ENCODE measurements around the gene CARMIL3. TPM values are rescaled to one million over a fixed set of nuclear protein-coding genes. Genes with fewer than 3 reads are reported as not detected.

The CARMIL3 gene
- polyA plus RNA-seq, 1 donor from 2014 or later: 43.6 TPM

DNA sequence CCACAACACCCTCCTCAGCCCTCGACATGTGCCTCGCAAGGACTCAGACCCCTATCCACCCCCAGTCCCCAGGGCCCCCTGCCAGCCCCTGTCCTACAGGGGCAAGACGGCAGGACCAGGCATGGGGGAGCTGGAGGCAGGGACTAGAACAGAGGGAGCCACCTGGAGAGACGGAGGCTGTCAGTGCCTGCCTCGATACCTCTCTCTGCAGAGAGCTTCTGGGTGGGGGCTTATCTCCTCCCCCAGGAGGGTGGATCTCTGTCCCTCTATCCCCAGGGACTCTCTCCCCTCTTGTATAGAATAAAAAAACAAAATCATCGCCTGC lies 17.6 kb downstream of the CARMIL3 start:
- no peak overlapping the region for H3K27ac ChIP-seq (ENCODE audit: low read length)
- H3K9me3 ChIP-seq (ENCODE audit: low read length): no peaks in the 10 kb centered on the region
- no peak overlapping the region for H2AFZ ChIP-seq (ENCODE audit: low read depth, low read length)
- TF ChIP-seq EP300 (conservative IDR thresholded peaks at IDR 0.05; ENCODE audit: poor library complexity, severe bottlenecking): no peak
- TF ChIP-seq MXI1 (conservative IDR thresholded peaks at IDR 0.05; ENCODE audit: poor library complexity, severe bottlenecking): no peak
- no peak for TF ChIP-seq EZH2 (IDR thresholded peaks at IDR 0.05; ENCODE audit: borderline replicate concordance, insufficient read depth, low read length, poor library complexity, severe bottlenecking)
- no peak for TF ChIP-seq SMC3 (conservative IDR thresholded peaks at IDR 0.05; ENCODE audit: poor library complexity)
- TF ChIP-seq, protein P1, sequence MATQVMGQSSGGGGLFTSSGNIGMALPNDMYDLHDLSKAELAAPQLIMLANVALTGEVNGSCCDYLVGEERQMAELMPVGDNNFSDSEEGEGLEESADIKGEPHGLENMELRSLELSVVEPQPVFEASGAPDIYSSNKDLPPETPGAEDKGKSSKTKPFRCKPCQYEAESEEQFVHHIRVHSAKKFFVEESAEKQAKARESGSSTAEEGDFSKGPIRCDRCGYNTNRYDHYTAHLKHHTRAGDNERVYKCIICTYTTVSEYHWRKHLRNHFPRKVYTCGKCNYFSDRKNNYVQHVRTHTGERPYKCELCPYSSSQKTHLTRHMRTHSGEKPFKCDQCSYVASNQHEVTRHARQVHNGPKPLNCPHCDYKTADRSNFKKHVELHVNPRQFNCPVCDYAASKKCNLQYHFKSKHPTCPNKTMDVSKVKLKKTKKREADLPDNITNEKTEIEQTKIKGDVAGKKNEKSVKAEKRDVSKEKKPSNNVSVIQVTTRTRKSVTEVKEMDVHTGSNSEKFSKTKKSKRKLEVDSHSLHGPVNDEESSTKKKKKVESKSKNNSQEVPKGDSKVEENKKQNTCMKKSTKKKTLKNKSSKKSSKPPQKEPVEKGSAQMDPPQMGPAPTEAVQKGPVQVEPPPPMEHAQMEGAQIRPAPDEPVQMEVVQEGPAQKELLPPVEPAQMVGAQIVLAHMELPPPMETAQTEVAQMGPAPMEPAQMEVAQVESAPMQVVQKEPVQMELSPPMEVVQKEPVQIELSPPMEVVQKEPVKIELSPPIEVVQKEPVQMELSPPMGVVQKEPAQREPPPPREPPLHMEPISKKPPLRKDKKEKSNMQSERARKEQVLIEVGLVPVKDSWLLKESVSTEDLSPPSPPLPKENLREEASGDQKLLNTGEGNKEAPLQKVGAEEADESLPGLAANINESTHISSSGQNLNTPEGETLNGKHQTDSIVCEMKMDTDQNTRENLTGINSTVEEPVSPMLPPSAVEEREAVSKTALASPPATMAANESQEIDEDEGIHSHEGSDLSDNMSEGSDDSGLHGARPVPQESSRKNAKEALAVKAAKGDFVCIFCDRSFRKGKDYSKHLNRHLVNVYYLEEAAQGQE (IDR thresholded peaks at IDR 0.05; ENCODE audit: borderline replicate concordance): no peak
- TF ChIP-seq TAF1 (IDR thresholded peaks at IDR 0.05; ENCODE audit: low read depth): no peak
- TF ChIP-seq, protein P2, sequence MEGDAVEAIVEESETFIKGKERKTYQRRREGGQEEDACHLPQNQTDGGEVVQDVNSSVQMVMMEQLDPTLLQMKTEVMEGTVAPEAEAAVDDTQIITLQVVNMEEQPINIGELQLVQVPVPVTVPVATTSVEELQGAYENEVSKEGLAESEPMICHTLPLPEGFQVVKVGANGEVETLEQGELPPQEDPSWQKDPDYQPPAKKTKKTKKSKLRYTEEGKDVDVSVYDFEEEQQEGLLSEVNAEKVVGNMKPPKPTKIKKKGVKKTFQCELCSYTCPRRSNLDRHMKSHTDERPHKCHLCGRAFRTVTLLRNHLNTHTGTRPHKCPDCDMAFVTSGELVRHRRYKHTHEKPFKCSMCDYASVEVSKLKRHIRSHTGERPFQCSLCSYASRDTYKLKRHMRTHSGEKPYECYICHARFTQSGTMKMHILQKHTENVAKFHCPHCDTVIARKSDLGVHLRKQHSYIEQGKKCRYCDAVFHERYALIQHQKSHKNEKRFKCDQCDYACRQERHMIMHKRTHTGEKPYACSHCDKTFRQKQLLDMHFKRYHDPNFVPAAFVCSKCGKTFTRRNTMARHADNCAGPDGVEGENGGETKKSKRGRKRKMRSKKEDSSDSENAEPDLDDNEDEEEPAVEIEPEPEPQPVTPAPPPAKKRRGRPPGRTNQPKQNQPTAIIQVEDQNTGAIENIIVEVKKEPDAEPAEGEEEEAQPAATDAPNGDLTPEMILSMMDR (IDR thresholded peaks at IDR 0.05; ENCODE audit: poor library complexity, severe bottlenecking): no peak
- H3F3A ChIP-seq (ENCODE audit: insufficient read depth, low read length, poor library complexity, severe bottlenecking): no peaks in the 10 kb centered on the region
- no peak overlapping the region for H3K9ac ChIP-seq (ENCODE audit: low read length)
- H4K20me1 ChIP-seq (ENCODE audit: insufficient read depth): no peaks in the 10 kb centered on the region
- H3K9me2 ChIP-seq (ENCODE audit: insufficient read depth, low read length): no peaks in the 10 kb centered on the region
- no peaks in the 10 kb centered on the region for H3K79me2 ChIP-seq (replicated peaks; ENCODE audit: insufficient read depth, low read length)
- H3K4me2 ChIP-seq (ENCODE audit: low read length): no peak overlapping the region
- H3K27me3 ChIP-seq (ENCODE audit: insufficient read depth, low read depth, low read length): no peaks in the 10 kb centered on the region
- no peak overlapping the region for H3K4me3 ChIP-seq (ENCODE audit: low read length)
- H3K36me3 ChIP-seq (ENCODE audit: insufficient read depth, low read length): no peaks in the 10 kb centered on the region

DNA sequence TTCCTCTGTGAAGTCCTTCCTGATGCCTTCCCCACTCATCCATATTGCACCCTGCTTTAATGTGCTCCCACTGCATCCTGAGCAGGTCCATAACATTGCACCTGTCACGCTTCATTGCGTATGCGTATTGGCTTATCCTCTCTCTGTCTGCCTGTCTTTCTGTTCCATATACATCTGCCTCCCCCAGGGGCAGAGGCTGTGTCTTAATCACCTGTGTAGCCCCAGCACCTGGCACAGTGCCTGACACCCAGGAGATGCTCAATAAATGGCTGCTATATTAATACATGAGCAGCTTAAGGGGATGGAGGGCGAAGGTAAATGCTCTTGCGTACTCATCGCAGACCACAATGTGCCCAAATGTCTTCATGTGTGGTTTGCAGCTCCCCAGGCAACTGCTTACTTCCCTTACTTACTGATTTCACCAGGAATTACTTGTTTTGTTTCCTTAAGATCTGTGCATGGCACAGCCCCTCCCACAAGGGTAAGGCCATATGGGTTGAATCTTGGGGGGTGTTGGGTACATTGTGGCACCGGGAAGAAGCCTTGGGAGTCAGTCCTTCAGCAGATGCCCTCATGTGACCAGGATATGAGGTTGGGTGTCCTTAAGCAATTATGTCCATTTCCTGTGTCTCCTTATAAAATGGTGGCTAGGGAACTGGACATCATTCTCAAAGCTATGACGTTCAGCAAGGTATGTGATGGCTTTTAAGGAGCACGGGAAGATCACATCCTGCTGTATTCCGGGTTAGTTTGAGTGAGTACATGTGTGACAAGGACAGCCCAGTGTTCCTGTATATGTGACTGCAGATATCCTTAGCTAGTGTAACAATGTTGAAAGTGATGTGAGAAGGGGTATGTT lies 18.7 kb downstream of the CARMIL3 start:
- Histone ChIP-seq H3K79me2 (replicated peaks; ENCODE audit: insufficient read depth, low read length) (no peaks in the 10 kb centered on the region), H3F3A (ENCODE audit: insufficient read depth, low read length, poor library complexity, severe bottlenecking) (no peaks in the 10 kb centered on the region), H3K4me2 (ENCODE audit: low read length) (no peak overlapping the region), H4K20me1 (ENCODE audit: insufficient read depth) (no peaks in the 10 kb centered on the region), H3K9ac (ENCODE audit: low read length) (no peak overlapping the region), H3K4me3 (ENCODE audit: low read length) (no peak overlapping the region), H3K27ac (ENCODE audit: low read length) (no peak overlapping the region), H3K9me3 (ENCODE audit: low read length) (no peaks in the 10 kb centered on the region), H2AFZ (ENCODE audit: low read depth, low read length) (no peak overlapping the region), H3K27me3 (ENCODE audit: insufficient read depth, low read depth, low read length) (no peaks in the 10 kb centered on the region), H3K36me3 (ENCODE audit: insufficient read depth, low read length) (no peaks in the 10 kb centered on the region), H3K9me2 (ENCODE audit: insufficient read depth, low read length) (no peaks in the 10 kb centered on the region)
- TF ChIP-seq SMC3 (conservative IDR thresholded peaks at IDR 0.05; ENCODE audit: poor library complexity) (no peak), EP300 (conservative IDR thresholded peaks at IDR 0.05; ENCODE audit: poor library complexity, severe bottlenecking) (no peak), EZH2 (IDR thresholded peaks at IDR 0.05; ENCODE audit: borderline replicate concordance, insufficient read depth, low read length, poor library complexity, severe bottlenecking) (no peak), POLR2AphosphoS5 (IDR thresholded peaks at IDR 0.05) (no peak), MXI1 (conservative IDR thresholded peaks at IDR 0.05; ENCODE audit: poor library complexity, severe bottlenecking) (no peak), RAD21 (conservative IDR thresholded peaks at IDR 0.05) (no peak), TAF1 (IDR thresholded peaks at IDR 0.05; ENCODE audit: low read depth) (no peak)
- TF ChIP-seq, protein P1 (IDR thresholded peaks at IDR 0.05; ENCODE audit: borderline replicate concordance): no peak
- TF ChIP-seq, protein P2 (IDR thresholded peaks at IDR 0.05; ENCODE audit: poor library complexity, severe bottlenecking): no peak

All from neural cell (in vitro differentiated cells).